ENCODE measurements around the gene USF2. TPM values are rescaled to one million over a fixed set of nuclear protein-coding genes. Genes with fewer than 3 reads are reported as not detected.

USF2 gene
- total and polyA plus RNA-seq, 2 donors (not counting 1 experiment from before 2014, with no cell fraction given) = 318 to 377 TPM

GRCh38 chr19:35240327-35240726, 28.4 kb upstream of the USF2 start:
- H3K27ac Mint-ChIP-seq = peak overlapping the region; percentile 87
- H4K20me1 ChIP-seq (ENCODE audit: control insufficient read depth, insufficient read depth, low read length, poor library complexity, severe bottlenecking) = no peaks in the 10 kb centered on the region
- POLR2A ChIA-PET = interaction anchor here (0.6 to 1.4 kb wide), 8 partner anchors 24 to 168 kb away, joined by 3 to 10 read pairs (median 5); partner anchors contain the start of gene FXYD5
- TF ChIP-seq EZH2 (IDR thresholded peaks at IDR 0.05; ENCODE audit: borderline replicate concordance, insufficient read depth, low read depth, low read length, poor library complexity, severe bottlenecking) (no peak), CTCF (IDR thresholded peaks at IDR 0.05) (no peak)
- peaks cover 9% of the 10 kb centered on the region for H3K27me3 Mint-ChIP-seq
- H3K36me3 ChIP-seq (replicated peaks in 1 of 2; ENCODE audit: control extremely low read depth in 1 of 2, control insufficient read depth in 1 of 2, extremely low read depth in 1 of 2, insufficient read depth in 2 of 2, low read length in 1 of 2) = no peaks in the 10 kb centered on the region
- H3K4me1 Mint-ChIP-seq = peaks cover 19% of the 10 kb centered on the region
- H3K27me3 ChIP-seq (replicated peaks in 1 of 4; ENCODE audit: control extremely low read depth in 1 of 4, control insufficient read depth in 3 of 4, insufficient read depth in 4 of 4, low read length in 3 of 4) = no peaks in the 10 kb centered on the region
- DNase-seq (peak; percentile 67), ATAC-seq (ENCODE audit: low read depth) (peak; percentile 81)
- H3K4me2 ChIP-seq (replicated peaks; ENCODE audit: low read depth, low read length, poor library complexity, severe bottlenecking) = peak overlapping the region; percentile 61
- peak overlapping the region; percentile 46 for H2AFZ ChIP-seq (ENCODE audit: insufficient read depth, low read depth, low read length, poor library complexity, severe bottlenecking)
- H3K79me2 ChIP-seq (ENCODE audit: control insufficient read depth, insufficient read depth, low read length) = no peaks in the 10 kb centered on the region
- CTCF ChIA-PET = interaction anchor here (0.8 to 2.5 kb wide), 9 partner anchors 10 to 255 kb away, joined by 3 to 9 read pairs (median 4); partner anchors contain the start of genes FXYD5 and LGI4
- H3K27ac ChIP-seq (ENCODE audit: low read length in 2 of 2) = peak overlapping the region; percentile 26 to 57
- H3K9me3 ChIP-seq (ENCODE audit: control extremely low read depth in 1 of 3, control insufficient read depth in 2 of 3, insufficient read depth in 1 of 3, low read length in 2 of 3) = peaks cover 0 to 9% (median 6%) of the 10 kb centered on the region in 3 donors
- no peaks in the 10 kb centered on the region for H3K9me3 Mint-ChIP-seq (ENCODE audit: insufficient read depth)
- intact Hi-C loops (cut with micrococcal nuclease) = no loop called here
- peak overlapping the region; percentile 58 for H3K4me3 Mint-ChIP-seq
- H3K9ac ChIP-seq (ENCODE audit: low read length) = peak overlapping the region; percentile 18
- WGBS (ENCODE audit: insufficient coverage) = no CpG with 5 or more reads among the region's 1 CpG
- H3K4me1 ChIP-seq (ENCODE audit: control insufficient read depth in 2 of 2, insufficient read depth in 2 of 2, low read length in 2 of 2) = peaks cover 13 to 18% of the 10 kb centered on the region in 2 donors
- peak overlapping the region in 1 of 5 experiments; percentile 12 for H3K4me3 ChIP-seq (ENCODE audit: control extremely low read depth in 1 of 5, extremely low read depth in 1 of 5, insufficient read depth in 1 of 5, low read depth in 2 of 5, low read length in 4 of 5)

GRCh38 chr19:35241417-35241816, 27.3 kb upstream of the USF2 start:
- Mint-ChIP-seq H3K27ac (no peak overlapping the region), H3K4me1 (peaks cover 19% of the 10 kb centered on the region), H3K9me3 (ENCODE audit: insufficient read depth) (no peaks in the 10 kb centered on the region), H3K4me3 (no peak overlapping the region), H3K27me3 (peaks cover 12% of the 10 kb centered on the region)
- Histone ChIP-seq H3K9ac (ENCODE audit: low read length) (no peak overlapping the region), H3K27me3 (replicated peaks in 1 of 4; ENCODE audit: control extremely low read depth in 1 of 4, control insufficient read depth in 3 of 4, insufficient read depth in 4 of 4, low read length in 3 of 4) (no peaks in the 10 kb centered on the region), H3K4me3 (ENCODE audit: control extremely low read depth in 1 of 5, extremely low read depth in 1 of 5, insufficient read depth in 1 of 5, low read depth in 2 of 5, low read length in 4 of 5) (no peak overlapping the region), H3K36me3 (replicated peaks in 1 of 2; ENCODE audit: control extremely low read depth in 1 of 2, control insufficient read depth in 1 of 2, extremely low read depth in 1 of 2, insufficient read depth in 2 of 2, low read length in 1 of 2) (no peaks in the 10 kb centered on the region), H4K20me1 (ENCODE audit: control insufficient read depth, insufficient read depth, low read length, poor library complexity, severe bottlenecking) (no peaks in the 10 kb centered on the region), H2AFZ (ENCODE audit: insufficient read depth, low read depth, low read length, poor library complexity, severe bottlenecking) (no peak overlapping the region), H3K4me2 (replicated peaks; ENCODE audit: low read depth, low read length, poor library complexity, severe bottlenecking) (no peak overlapping the region), H3K79me2 (ENCODE audit: control insufficient read depth, insufficient read depth, low read length) (no peaks in the 10 kb centered on the region), H3K9me3 (ENCODE audit: control extremely low read depth in 1 of 3, control insufficient read depth in 2 of 3, insufficient read depth in 1 of 3, low read length in 2 of 3) (peaks cover 0 to 9% (median 8%) of the 10 kb centered on the region in 3 donors), H3K4me1 (ENCODE audit: control insufficient read depth in 2 of 2, insufficient read depth in 2 of 2, low read length in 2 of 2) (peaks cover 13 to 18% of the 10 kb centered on the region in 2 donors), H3K27ac (ENCODE audit: low read length in 2 of 2) (no peak overlapping the region)
- ATAC-seq (ENCODE audit: low read depth) = no peak
- intact Hi-C loops (cut with micrococcal nuclease) = no loop called here
- POLR2A ChIA-PET = interaction anchor here (1.3 kb wide), 1 partner anchor 30 kb away, joined by 3 read pairs; no protein-coding TSS in a partner anchor
- CTCF ChIA-PET = interaction anchor here (0.5 to 2.5 kb wide), 9 partner anchors 16 to 672 kb away, joined by 3 to 9 read pairs (median 4); partner anchors contain the start of gene FXYD5
- no peak for DNase-seq
- WGBS (ENCODE audit: insufficient coverage) = no CpG with 5 or more reads among the region's 1 CpG
- TF ChIP-seq CTCF (IDR thresholded peaks at IDR 0.05) = no peak
- no peak for TF ChIP-seq EZH2 (IDR thresholded peaks at IDR 0.05; ENCODE audit: borderline replicate concordance, insufficient read depth, low read depth, low read length, poor library complexity, severe bottlenecking)

Measured in B cell (primary cell).